HG03025 (cell line): ENCODE results near the gene SH3RF3.

Experiments
- ATAC-seq: cut with Tn5 transposase; IDR thresholded peaks from one replicate; pipeline ENCODE4 v1.9.1; 2021; ENCODE audit warnings: mild to moderate bottlenecking, moderate library complexity; ENCODE audit not compliant: unreplicated experiment, low FRiP score

SH3RF3 gene

DNA sequence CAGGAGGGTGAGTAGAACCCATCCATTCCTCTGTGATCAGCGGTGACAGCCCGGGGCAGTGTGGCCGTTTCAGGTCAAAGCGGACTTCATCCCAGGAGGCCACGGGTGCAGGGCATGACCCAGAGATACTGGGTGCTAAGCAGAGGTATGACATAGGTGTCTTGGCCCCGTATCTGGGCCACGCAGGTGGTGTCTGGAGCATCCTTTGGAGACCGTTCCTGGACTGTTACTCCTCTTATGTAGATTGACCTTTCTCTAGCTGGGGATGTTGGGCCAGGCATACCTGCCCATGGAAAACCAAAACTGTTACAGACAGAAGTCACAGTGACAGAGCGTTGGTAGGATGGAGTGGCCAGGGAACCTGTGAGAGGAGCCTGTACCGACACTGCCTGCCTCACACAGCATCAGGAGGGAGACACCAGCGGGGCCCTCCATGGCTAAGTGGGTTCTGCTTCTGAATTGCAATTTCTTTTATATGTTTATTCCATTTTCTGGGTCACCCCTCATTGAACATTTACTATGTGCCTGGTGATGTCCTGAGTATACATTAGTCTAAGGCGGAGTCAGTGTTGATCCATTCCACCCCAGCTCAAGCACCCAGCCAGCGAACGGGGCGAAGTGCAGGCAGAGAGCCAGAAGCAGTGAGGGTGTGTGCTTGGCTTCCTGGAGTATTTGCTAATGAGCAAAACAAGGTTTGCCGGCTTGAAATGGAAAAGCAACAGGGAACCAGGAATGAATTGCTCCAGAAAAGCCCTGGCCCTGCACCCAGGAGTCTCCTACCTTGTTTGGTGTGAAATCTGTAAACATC is 141.7 kb downstream of the SH3RF3 start:
- ATAC-seq: no peak

DNA sequence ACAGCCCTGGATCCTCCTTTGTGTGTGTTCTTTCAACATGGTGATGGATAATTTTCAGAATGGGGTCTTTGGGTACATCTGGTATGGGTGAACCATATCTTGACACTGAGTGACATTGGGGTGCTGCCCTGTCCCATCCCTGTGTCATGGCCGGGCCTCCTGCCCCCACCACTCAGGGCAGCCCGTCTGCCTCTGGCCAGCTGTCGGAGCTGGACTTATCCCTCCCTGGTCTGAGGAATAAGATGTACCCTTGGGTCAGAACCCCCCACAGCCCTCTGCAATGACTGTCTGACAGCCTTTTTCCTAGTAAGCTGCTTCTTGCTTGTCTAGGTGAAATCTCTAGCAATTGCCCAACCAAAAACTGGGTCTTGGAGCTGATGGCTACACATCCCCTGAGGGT is 142.9 kb downstream of the SH3RF3 start:
- no peak for ATAC-seq

GRCh38 chr2:109272461-109272860 is 143.5 kb downstream of the SH3RF3 start:
- ATAC-seq: no peak

DNA sequence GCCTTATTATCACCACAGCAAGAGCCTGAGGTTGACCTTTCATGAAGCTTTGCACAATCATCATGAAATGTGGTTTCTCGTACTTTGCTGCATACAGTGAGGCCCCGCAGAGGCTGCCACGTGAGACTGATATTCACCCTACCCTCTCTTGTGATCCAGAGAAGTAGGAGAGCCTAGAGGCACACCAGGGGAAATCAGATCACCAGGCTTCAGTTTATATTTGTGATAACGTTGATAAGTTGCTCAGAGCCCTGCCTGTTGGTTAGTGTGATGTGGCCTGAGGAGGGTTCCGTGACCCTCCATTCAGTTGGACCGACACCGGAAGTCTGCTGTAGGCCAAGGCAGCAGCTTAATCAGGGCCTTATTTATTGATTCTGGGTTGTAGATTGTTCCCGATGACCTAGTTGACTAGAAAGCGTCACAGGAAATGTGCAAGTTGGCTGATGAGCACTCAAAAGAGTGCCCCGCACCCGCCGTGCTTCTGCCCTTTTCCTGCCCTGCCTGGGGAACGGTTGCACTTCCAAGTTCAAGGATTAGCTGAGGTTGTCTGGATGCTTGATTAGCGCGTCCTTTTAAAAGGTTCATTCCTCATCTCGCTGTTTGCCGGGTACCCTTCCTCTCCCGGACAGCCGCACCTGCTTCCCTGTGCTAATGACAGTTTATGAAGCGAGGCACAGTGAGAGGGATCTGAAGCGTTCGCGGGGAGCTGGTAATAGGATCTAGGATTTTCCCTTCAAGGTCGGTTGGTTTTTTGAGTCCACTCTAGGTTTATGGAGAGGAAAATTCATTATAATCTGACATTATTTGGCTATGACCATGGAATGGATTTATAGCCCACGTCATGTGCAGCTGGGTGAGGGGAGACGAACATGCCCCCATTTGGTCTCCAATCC is 146.4 kb downstream of the SH3RF3 start:
- no peak for ATAC-seq

DNA sequence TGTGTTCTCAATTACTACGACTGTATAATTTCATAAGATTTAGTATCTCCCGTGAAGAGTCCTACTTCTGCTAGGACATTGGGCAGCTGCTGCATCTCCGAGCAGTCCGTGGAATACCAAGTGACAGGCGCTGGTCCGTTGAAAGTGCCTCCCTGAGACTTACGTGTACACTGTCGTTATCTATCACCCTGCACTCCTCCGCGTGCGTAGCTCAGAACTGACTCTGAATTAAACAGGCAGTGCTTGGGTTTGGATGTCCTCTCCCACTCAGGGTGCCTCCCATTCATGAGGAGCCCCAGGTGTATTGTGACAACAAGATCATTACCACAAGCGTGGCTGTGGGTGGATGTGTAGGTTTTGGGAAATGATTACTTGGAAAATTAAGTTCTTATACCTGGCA is 148.4 kb downstream of the SH3RF3 start:
- ATAC-seq: no peak

DNA sequence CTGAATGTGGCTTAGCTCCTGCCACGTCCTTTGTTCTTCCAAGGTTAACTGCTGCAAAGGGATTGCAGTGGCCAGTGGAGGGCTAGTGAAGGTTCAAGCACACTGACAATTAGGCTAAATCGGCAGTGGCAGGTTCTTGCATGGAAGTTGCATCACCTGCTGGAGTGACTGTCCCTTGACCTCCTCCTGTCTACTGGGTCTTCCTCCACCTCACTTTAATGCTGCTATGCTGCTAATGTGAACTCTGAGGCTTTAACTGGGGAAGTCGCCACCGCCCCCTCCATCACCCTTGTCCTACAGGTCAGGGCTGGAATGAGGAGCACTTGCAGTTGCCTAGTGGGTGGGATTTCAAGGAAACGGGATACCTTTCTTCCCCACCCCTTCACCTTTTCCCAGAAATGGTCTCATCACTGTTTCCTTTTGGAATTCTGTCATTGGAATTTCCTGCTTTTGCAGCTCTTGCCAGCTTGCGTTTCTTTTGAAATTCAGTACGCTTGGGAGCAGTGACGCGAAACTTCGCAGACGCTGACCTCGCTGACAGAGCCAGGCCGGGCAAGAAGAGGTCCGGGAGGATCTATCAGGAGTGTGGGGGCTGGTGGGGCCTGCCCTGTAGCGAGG is 150.3 kb downstream of the SH3RF3 start:
- ATAC-seq: no peak

GRCh38 chr2:109280804-109281203 is 151.8 kb downstream of the SH3RF3 start:
- ATAC-seq: no peak

GRCh38 chr2:109282360-109282759 is 153.4 kb downstream of the SH3RF3 start:
- no peak for ATAC-seq

- ATAC-seq: no peak
Observed at GRCh38 chr2:109282865-109283264, 153.9 kb downstream of the SH3RF3 start.

DNA sequence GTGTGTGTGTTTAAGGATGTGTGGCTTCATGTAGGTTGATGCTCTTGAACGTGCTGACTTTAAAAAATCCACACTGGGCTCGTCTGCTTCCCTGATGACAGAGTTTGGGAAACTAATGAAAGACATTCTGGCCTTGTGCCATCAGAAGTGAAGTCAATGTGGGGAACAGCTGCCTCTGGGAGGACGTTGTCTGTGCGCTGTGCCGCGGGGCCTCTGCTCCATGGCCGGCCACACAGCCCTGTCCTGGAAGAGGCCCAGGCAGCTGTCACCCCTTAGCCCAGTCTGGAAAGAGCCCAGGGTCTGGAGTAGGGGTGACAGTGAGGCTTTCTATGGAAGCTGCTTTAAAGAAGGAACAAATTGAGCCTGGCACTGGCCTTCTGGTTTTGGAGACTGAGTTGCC is 155.8 kb downstream of the SH3RF3 start:
- no peak for ATAC-seq

DNA sequence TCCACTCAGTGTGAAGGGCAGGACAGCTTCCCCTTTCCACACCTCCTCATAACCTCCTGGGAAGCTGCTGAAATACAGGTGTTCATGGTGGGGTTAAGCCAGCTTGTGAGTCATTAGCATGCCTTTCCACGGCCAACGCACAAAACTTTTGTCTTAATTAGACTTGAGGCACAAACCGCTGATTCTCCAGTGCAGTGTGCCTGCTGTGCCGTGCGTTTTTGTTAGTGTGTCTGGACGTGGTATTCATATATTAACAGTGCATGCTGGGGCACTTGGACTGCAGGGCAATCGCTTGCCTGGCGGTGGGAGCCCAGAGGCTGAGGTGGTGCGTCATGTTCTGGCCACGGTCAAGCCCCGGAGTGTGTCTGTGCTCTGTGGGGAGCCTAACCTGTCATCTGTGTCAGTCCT is 156.2 kb downstream of the SH3RF3 start:
- ATAC-seq: no peak

DNA sequence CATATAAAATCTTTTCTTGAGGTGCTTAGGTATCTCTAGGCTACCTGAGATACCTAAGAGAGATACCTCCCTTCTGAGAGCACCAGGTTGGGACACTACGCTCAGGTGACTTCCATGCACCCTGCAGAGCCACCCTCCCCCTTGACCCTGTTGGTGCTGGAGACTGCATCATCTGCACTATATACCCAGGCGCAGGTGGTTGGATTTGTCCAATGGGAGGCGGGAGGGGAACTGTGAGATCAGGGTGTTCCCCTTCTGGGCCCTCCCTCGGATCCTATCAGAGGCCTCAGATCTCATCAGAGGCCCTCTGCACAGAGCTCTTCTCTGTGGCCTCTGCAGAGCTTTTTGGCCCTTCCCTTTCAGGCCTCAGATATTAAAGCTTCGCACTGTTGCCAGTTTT is 158.4 kb downstream of the SH3RF3 start:
- no peak for ATAC-seq

DNA sequence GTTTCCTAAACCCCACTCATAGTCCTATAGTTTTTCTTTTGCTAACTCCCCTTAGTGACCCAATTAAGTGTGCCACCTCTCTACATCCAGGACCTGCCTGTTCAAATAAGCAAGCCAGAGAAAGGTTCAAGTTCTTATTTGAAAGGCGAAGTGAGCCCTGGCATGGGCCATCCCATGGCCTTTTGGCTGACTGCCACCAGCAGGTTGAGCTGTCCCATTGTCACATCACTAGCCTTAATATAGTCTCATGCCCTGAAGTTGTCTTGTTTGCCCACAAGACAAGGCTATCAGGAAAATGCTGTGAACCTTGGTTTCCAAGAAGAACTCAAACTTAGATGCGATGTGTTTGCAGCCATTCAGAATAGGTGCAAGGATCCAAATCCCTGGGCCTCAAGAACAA is 158.8 kb downstream of the SH3RF3 start:
- ATAC-seq: no peak

GRCh38 chr2:109288544-109289368 is 159.8 kb downstream of the SH3RF3 start:
- ATAC-seq: no peak

GRCh38 chr2:109289504-109290222 is 160.7 kb downstream of the SH3RF3 start:
- ATAC-seq: no peak

- ATAC-seq: no peak
Observed at GRCh38 chr2:109290887-109291643, 162.1 kb downstream of the SH3RF3 start.

DNA sequence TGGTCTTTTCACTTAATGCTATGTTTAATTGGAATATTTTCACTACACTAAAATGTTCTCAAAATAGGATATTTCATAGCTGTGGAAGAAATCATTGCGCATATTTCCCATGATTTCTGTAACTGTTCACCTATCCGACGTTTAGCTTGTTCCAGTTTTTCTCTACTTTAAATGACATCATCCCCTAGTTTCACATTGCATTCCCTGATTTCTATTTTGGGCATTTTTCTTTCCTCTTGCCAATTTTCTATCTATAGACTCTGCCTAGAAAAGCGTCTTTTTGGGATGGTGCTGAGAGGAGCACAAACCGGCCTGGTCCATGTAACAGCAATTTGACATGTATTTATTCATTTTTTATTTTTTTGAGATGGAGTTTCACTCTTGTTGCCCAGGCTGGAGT is 163.4 kb downstream of the SH3RF3 start:
- no peak for ATAC-seq

DNA sequence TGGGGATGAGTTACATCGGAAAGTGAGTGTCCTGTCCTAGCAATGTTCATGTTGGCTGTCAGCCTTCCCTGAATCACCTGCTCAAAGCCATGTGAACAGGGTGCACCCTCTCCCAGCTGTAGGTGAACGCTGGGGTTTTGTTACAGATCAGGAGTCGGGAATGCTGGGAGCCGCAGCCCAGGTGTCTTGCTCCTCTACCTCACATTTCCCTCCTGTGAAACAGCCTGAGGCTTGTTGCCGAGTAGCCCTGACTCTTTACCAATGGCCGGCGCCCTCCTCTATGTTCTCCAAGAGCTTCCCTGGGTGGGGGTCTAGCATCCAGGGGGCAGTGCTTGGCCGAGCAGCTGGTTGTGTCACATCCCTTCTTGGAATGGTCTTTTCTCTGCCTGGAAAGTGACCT is 164.7 kb downstream of the SH3RF3 start:
- ATAC-seq: no peak

- ATAC-seq: no peak
Observed at GRCh38 chr2:109294523-109294922, 165.5 kb downstream of the SH3RF3 start.
